WI38 (cell line): ENCODE data around the gene HOXD3.
A peak's percentile ranks its signal among the peaks of the same experiment; 100 is the strongest.

Source experiments
- H3K4me3 ChIP-seq: 2 replicates; pipeline ENCODE4 v1.5.1; 2011; ENCODE audit warnings: low read depth, mild to moderate bottlenecking, control low read depth, low read length
- CTCF ChIP-seq: IDR thresholded peaks from 2 replicates; pipeline ENCODE4 v1.5.1; 2012; ENCODE audit warnings: low read depth, mild to moderate bottlenecking, control low read depth, low read length

Gene HOXD3

GRCh38 chr2:176132205-176133171 is 24.6 kb upstream of the HOXD3 start:
- TF ChIP-seq CTCF, result no peak; the same call in 1 of the 2 replicates
- H3K4me3 ChIP-seq, result peak overlapping the region; percentile 38

- H3K4me3 ChIP-seq, result no peak overlapping the region
- TF ChIP-seq CTCF, result no peak
These were observed 23.7 kb upstream of the HOXD3 start for GRCh38 chr2:176133389-176133788.

- no peak for TF ChIP-seq CTCF
- H3K4me3 ChIP-seq, result no peak overlapping the region
These were observed 23.1 kb upstream of the HOXD3 start for GRCh38 chr2:176134035-176134434.

GRCh38 chr2:176135035-176135440 is 22.1 kb upstream of the HOXD3 start:
- TF ChIP-seq CTCF, result no peak
- no peak overlapping the region for H3K4me3 ChIP-seq

- peak overlapping the region; percentile 41 for H3K4me3 ChIP-seq
- no peak for TF ChIP-seq CTCF
These were observed 20.5 kb upstream of the HOXD3 start for GRCh38 chr2:176136374-176137251.

- H3K4me3 ChIP-seq, result no peak overlapping the region
- TF ChIP-seq CTCF, result no peak
These were observed 19.9 kb upstream of the HOXD3 start for GRCh38 chr2:176137252-176137580.
